HG03045 (cell line): Measurements from ENCODE around the gene UAP1L1.

Source experiments
- ATAC-seq: cut with Tn5 transposase; IDR thresholded peaks from one replicate; pipeline ENCODE4 v1.9.1; 2021; ENCODE audit warnings: mild to moderate bottlenecking, moderate library complexity; ENCODE audit not compliant: unreplicated experiment

UAP1L1 gene

GRCh38 chr9:137089232-137089947, 12.1 kb downstream of the UAP1L1 start:
- ATAC-seq = no peak

GRCh38 chr9:137095664-137096517, 18.6 kb downstream of the UAP1L1 start:
- ATAC-seq = peak; percentile 67

GRCh38 chr9:137096785-137097546, 19.6 kb downstream of the UAP1L1 start:
- no peak for ATAC-seq

- no peak for ATAC-seq
Measured at GRCh38 chr9:137097761-137098462, 20.6 kb downstream of the UAP1L1 start.

GRCh38 chr9:137099231-137099630, 21.9 kb downstream of the UAP1L1 start:
- no peak for ATAC-seq

DNA sequence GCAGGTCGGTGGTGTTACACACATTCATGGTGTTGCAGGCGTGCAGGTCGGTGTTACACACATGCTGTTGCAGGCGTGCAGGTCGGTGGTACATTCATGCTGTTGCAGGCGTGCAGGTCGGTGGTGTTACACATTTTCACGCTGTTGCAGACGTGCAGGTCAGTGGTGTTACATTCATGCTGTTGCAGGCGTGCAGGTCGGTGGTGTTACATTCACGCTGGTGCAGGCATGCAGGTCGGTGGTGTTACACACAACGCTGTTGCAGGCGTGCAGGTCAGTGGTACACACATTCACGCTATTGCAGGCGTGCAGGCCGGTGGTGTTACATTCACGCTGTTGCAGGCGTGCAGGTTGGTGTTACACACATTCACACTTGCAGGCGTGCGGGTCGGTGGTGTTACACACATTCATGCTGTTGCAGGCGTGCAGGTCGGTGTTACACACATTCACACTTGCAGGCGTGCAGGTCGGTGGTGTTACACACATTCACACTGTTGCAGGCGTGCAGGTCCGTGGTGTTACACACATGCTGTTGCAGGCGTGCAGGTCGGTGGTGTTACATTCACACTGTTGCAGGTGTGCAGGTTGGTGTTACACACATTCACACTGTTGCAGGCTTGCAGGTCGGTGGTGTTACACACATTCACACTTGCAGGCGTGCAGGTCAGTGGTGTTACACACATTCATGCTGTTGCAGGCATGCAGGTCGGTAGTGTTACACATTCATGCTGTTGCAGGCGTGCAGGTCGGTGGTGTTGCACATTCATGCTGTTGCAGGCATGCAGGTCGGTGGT, 26.1 kb downstream of the UAP1L1 start:
- ATAC-seq = no peak

- ATAC-seq = no peak
Measured at GRCh38 chr9:137105814-137106661, 28.7 kb downstream of the UAP1L1 start.

DNA sequence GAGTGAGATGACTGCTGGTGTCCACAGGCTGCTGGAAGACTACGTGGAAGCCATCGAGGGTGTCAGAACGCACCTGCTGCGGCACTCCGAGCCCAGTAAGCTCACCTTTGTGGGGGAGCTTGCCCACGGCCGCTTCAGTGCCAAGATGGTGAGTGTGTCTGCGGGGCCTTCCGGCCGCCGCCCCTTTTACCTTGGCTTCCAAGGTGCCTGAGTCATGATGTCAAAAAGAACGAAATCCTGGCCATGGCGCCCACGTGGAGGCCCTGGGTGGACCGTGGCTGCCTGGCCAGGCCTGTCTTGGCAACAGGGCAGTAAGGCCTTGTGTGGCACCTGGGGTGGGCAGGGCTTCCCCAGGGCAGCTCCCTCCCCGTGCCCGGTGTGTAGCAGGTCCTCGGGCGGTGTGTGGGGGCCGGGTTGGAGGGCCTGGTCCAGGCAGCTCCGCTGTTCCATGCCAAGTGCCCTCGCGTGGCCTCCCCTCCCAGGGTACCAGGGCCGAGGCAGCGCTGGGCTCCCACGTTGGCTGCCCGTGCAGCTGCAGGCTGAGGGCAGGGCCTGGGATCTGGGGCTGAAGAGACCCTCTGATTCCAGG, 29.4 kb downstream of the UAP1L1 start:
- ATAC-seq = no peak

DNA sequence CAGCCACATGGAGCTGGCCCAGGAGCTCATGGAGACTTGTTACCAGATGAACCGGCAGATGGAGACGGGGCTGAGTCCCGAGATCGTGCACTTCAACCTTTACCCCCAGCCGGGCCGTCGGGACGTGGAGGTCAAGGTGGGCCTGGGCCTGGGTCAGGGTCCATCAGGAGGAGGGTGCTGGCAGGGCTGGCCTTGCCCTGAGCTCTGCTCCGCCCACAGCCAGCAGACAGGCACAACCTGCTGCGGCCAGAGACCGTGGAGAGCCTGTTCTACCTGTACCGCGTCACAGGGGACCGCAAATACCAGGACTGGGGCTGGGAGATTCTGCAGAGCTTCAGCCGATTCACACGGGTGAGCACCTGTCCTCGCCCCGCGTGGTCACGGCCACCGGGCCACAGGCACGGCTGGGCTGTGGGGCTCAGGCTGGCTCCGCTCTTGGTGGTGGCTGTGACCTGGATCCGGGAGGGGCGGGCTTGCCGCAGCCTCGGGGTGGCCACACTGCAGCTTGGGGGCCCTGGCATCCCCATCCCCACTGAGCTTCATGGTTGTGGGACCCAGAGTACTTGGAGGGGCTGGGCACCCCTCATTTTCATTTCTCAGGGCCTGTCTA, 30.1 kb downstream of the UAP1L1 start:
- no peak for ATAC-seq

DNA sequence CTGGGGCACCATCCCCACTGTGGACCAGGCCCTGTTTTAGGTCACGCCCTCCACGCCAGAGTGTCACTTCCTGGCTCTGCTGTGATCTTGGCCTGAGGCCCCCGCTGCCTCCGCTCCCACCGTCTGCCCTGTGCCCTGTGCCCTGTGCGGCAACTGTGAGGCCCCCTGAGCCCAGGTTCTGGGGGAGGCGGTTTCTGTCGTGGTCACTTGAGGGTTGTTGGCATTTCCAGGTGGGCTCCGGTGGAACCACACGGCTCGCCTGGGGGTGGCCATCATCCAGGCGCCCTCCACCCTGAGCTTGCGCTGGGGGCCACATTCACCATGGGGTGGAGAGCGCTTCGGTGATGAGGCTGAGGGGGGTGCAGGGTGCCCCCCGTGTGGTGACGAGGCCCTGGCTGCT, 30.7 kb downstream of the UAP1L1 start:
- ATAC-seq = no peak

- ATAC-seq = no peak
Measured at GRCh38 chr9:137108608-137109249, 31.4 kb downstream of the UAP1L1 start.

DNA sequence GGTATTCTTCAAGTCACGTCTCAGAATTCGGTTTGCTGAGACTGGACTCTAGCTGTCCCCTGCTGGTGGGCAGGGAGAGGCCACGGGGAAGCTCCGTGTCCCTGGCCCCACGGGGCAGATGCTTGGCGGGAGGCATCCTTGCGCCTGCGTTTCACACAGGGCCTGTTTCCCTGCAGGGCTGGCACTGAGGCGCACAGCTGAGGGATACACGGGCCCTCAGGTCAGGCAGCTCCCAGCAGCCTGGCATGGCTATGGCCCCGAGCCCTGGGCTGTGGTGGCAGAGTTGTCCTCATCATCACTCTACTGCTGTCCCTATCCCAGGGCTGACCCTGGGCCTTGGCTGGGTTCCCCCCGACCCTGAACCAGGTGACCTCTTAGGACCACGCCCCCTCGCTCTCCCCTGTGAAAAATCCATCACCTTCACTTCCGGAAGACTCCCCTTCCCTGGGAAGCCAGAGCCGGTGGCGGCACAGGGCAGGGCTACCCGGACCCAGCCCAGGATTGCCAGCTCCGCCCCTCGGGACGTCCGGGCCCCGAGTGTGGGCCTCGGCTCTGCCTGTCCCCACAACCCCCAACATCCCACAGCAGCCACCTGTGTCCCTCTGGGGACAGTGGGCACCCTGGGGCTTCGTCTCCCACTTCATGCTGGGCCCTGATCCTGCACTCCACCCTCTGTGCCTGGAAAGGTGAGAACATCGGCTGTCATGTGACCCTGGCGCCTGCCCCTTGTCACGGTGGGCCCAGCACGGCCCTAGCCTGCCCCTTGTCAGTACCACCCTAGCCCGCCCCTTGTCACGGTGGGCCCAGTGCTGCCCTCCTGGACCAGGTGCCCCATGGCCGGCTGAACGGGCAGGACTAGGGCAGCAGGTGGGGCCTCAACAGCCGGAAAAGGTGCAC, 32.2 kb downstream of the UAP1L1 start:
- ATAC-seq = no peak

GRCh38 chr9:137110147-137110910, 33.0 kb downstream of the UAP1L1 start:
- no peak for ATAC-seq

GRCh38 chr9:137110911-137111787, 33.8 kb downstream of the UAP1L1 start:
- no peak for ATAC-seq
